GM12874 (cell line): Measurements from ENCODE around the gene SURF6.

Experiments
- TF ChIP-seq, protein P1 (sequence below): IDR thresholded peaks from 2 replicates; pipeline ENCODE4 v1.5.1; 2011; ENCODE audit warnings: low read depth, mild to moderate bottlenecking, control low read depth, low read length, moderate library complexity; ENCODE audit not compliant: insufficient read depth

The SURF6 gene

DNA sequence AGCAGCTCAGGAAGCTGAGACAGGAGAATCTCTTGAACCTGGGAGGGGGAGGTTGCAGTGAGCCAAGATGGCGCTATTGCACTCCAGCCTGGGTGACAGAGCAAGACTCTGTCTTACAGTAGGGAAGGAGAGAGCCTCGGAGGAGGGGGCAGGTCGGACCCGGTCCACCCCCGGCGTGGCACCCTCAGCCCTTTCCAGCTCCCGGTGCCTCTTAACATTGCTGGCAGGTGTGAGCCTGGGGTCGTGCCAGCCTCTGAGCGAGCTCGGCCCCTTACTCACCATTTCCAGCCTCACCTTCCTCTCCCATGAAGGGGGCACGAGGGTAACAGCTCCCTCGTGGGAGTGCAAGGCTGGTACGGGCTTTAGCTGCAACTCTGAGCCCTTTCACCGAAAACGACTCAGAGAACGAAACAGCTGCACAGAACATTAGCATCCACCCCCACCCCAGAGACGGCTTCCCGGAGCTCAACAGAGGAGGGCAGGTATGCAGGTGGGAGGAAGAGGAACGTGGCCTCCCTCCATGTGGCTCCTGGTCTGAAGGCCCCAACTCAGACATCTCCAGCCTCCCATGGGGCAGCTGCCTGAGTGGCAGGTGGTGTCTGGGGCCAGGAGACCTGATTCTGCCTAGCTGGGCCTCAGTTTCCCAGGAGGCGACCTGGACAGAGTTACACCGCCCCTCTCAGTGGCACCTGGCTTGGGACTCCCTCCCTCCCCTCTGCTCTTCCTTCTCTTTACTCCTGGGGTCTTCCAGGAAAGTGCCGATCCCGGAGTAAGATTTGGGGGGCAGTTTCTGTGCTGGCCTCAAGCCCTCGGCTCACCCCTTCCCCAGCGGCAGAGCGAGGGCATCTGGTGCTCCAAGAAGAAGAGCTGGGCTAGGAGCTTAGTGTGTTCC, 32.5 kb downstream of the SURF6 start:
- TF ChIP-seq, protein P1, sequence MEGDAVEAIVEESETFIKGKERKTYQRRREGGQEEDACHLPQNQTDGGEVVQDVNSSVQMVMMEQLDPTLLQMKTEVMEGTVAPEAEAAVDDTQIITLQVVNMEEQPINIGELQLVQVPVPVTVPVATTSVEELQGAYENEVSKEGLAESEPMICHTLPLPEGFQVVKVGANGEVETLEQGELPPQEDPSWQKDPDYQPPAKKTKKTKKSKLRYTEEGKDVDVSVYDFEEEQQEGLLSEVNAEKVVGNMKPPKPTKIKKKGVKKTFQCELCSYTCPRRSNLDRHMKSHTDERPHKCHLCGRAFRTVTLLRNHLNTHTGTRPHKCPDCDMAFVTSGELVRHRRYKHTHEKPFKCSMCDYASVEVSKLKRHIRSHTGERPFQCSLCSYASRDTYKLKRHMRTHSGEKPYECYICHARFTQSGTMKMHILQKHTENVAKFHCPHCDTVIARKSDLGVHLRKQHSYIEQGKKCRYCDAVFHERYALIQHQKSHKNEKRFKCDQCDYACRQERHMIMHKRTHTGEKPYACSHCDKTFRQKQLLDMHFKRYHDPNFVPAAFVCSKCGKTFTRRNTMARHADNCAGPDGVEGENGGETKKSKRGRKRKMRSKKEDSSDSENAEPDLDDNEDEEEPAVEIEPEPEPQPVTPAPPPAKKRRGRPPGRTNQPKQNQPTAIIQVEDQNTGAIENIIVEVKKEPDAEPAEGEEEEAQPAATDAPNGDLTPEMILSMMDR = no peak

- TF ChIP-seq, protein P1 = no peak
These were observed 34.4 kb downstream of the SURF6 start for GRCh38 chr9:133301253-133302230.

- TF ChIP-seq, protein P1 = no peak
These were observed 41.7 kb downstream of the SURF6 start for GRCh38 chr9:133294257-133294656.

GRCh38 chr9:133290751-133291302, 45.2 kb downstream of the SURF6 start:
- TF ChIP-seq, protein P1 = no peak

DNA sequence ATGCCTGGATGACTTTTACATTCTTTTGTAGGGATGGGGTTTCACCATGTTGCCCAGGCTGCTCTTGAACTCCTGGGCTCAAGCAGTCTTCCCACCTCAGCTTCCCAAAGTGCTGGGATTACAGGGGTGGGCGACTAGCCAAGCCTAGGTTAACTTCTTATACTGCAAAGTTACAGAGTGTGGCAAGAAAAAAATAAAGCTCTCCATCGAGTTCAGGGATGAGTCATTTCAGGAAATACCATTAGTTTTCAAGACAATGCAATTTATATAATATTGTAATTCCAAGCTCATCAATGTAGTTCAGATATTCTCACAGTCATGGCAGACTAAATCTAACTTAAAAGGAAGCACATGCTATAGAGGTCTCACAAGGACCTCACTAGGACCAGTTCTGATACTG, 49.5 kb downstream of the SURF6 start:
- TF ChIP-seq, protein P1 = no peak

- TF ChIP-seq, protein P1 = no peak
These were observed 50.7 kb downstream of the SURF6 start for GRCh38 chr9:133285252-133285775.
